GM12873 (cell line): ENCODE measurements around the gene FBXO9.

Experiments
- CTCF ChIP-seq: IDR thresholded peaks from 2 replicates; pipeline ENCODE4 v1.5.1; 2012; ENCODE audit warnings: low read depth, mild to moderate bottlenecking, moderate library complexity, low read length, control low read depth; ENCODE audit not compliant: insufficient read depth; ENCODE audit errors: missing control alignments

FBXO9 gene

GRCh38 chr6:53100561-53100960 lies 35.4 kb downstream of the FBXO9 start:
- TF ChIP-seq CTCF = no peak

DNA sequence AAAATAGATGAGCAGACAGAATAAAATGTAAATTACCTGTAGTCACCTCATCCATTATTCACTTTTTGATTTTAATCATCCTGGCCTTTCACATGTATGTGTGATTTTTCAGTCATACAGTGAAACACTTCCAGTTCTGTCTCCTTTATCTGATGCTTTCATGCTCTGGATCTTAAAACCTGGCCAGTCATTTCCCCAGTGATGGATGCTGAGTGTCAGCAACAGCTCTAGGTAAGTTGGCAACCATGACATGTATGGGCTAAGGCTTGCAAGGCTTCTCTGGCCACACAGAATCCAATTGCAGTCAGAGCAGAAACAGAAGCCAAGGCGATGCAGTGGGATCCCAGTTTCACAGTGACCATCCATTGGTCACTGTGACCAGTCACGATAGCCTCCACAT lies 35.8 kb downstream of the FBXO9 start:
- no peak for TF ChIP-seq CTCF

DNA sequence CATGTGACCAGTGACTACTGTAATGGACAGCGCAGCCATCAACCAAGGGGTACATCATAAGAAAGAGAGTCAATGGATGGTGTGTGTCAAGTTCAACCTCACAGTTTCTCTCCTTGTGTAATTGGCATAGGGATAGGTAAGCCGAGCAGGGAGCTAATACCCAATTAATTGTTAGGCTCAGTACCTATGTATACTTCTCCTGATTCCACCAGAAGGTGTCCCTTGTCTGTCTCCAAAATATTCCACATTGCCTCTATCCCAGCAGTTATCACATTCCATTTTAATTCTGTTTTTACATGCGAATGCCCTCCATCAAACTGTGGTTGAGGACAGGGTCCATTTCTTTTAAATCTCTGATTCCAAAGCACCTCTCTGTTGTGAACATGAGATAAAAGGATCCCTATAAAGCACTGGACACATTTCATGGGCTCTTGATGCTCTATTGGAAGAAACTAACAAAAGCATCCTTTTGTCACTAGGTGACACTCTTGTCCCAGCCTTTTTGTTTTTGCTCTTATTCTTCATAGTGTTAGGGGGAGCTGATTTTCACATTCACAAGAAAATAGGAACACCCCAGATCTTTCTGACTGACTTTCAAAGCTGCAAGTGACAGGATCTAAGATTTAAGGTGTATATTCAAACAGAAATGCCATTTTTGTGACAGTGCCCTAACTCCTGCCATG lies 38.9 kb downstream of the FBXO9 start:
- TF ChIP-seq CTCF = no peak

DNA sequence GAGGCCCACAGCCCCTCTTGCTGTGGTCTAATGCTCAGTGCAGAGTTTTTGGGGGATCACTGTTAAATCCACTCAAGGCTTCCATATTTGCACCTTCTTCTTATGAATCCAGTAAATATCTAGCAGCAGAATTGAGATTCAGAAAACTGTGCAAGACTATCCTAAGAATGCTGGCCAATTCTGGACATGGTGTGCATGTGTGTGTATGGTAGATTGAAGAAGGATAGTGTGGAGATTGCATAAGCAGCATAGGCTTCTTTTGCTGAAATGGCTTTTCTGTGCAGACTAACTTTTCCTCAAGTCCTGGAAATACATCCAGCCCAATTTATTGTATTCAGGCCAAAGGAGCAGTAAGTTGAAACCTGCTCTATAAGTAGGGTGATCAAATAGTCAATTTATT lies 39.7 kb downstream of the FBXO9 start:
- no peak for TF ChIP-seq CTCF

GRCh38 chr6:53107091-53107490 lies 41.9 kb downstream of the FBXO9 start:
- TF ChIP-seq CTCF = no peak

DNA sequence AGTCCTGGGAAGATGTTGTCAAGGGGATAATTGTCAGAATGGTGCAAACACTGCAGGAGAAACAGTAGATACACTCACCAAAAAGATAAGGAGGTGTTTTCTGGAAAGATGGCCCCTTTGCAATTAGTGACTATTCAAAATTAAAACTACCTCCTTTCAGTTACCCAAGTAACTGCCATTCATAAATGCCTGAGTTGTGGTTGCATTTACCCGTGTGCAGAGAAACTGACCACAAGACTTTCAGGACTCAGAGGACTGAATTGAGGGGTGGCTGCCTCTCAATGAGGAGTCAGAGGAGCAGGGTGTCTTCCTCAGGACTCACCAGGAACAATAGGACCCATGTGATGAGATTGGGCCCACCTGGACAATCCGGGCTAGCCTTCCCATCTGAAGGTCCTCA lies 44.4 kb downstream of the FBXO9 start:
- no peak for TF ChIP-seq CTCF

- no peak for TF ChIP-seq CTCF
Measured at GRCh38 chr6:53111865-53112264, 46.7 kb downstream of the FBXO9 start.
